Keratinocyte (primary cell): ENCODE measurements around the gene CHPF. TPM values are rescaled to one million over a fixed set of nuclear protein-coding genes. Genes with fewer than 3 reads are reported as not detected.

ENCODE experiments used
- DNase-seq: peaks from one replicate; pipeline ENCODE4 v3.0.0-alpha.2; 2011; ENCODE audit warnings: low read depth, missing footprints, low spot score
- FAIRE-seq: peaks from 2 replicates; lab custom pipeline; 2011; peaks lifted over from hg19 to GRCh38; lab: Jason Lieb, UNC
- H2AFZ ChIP-seq: 2 replicates; pipeline ENCODE4 v1.6.0; 2012; ENCODE audit warnings: low read length, control low read depth, inconsistent platforms; ENCODE audit not compliant: control insufficient read depth
- H3K27ac ChIP-seq: 2 replicates; pipeline ENCODE4 v1.5.1; 2011; ENCODE audit warnings: low read length; ENCODE audit not compliant: control insufficient read depth, insufficient read depth
- H3K27me3 ChIP-seq: 3 replicates; pipeline ENCODE4 v1.6.0; 2011; ENCODE audit warnings: low read length; ENCODE audit not compliant: control insufficient read depth, insufficient read depth; ENCODE audit errors: extremely low read depth
- H3K36me3 ChIP-seq, 2 experiments: 2 replicates in 1 of 2; 3 replicates in 1 of 2; pipeline ENCODE4 v1.5.1; 2011; ENCODE audit warnings: low read length in 2 of 2, mild to moderate bottlenecking in 1 of 2; ENCODE audit not compliant: control insufficient read depth in 2 of 2, insufficient read depth in 2 of 2; ENCODE audit errors: extremely low read depth in 1 of 2
- H3K4me1 ChIP-seq: 3 replicates; pipeline ENCODE4 v1.5.1; 2011; ENCODE audit warnings: low read length; ENCODE audit not compliant: control insufficient read depth, insufficient read depth; ENCODE audit errors: extremely low read depth
- H3K4me2 ChIP-seq: 3 replicates; pipeline ENCODE4 v1.6.0; 2011; ENCODE audit warnings: low read depth, low read length; ENCODE audit not compliant: control insufficient read depth, insufficient read depth; ENCODE audit errors: extremely low read depth
- H3K4me3 ChIP-seq, 3 experiments: fragments of 200-600 bp in 1 of 3; sonication (generic) in 1 of 3; 2 replicates in 2 of 3; 3 replicates in 1 of 3; pipeline ENCODE4 v1.5.1; 2011 to 2016; ENCODE audit warnings: low read length in 3 of 3, mild to moderate bottlenecking in 3 of 3, control low read depth in 2 of 3, inconsistent platforms in 1 of 3, low read depth in 1 of 3, mixed read lengths in 1 of 3, mixed run types in 1 of 3, moderate library complexity in 1 of 3; ENCODE audit not compliant: control insufficient read depth in 2 of 3, insufficient read depth in 2 of 3; ENCODE audit errors: extremely low read depth in 1 of 3
- H3K79me2 ChIP-seq: 2 replicates; pipeline ENCODE4 v1.6.0; 2012; ENCODE audit warnings: low read length; ENCODE audit not compliant: control insufficient read depth, insufficient read depth
- H3K9ac ChIP-seq: 3 replicates; pipeline ENCODE4 v1.6.0; 2011; ENCODE audit warnings: low read length; ENCODE audit not compliant: control insufficient read depth, insufficient read depth; ENCODE audit errors: extremely low read depth
- H3K9me1 ChIP-seq: 3 replicates; pipeline ENCODE4 v1.6.0; 2011; ENCODE audit warnings: low read length; ENCODE audit not compliant: control insufficient read depth, insufficient read depth; ENCODE audit errors: extremely low read depth
- H3K9me3 ChIP-seq: 2 replicates; pipeline ENCODE4 v1.5.1; 2012; ENCODE audit warnings: low read depth, low read length; ENCODE audit not compliant: control insufficient read depth
- H4K20me1 ChIP-seq: 3 replicates; pipeline ENCODE4 v1.6.0; 2011; ENCODE audit warnings: low read length; ENCODE audit not compliant: control insufficient read depth, insufficient read depth; ENCODE audit errors: extremely low read depth
- EZH2 ChIP-seq: IDR thresholded peaks from one replicate; pipeline ENCODE4 v1.6.1; 2012; ENCODE audit warnings: inconsistent platforms, mild to moderate bottlenecking, low read length, moderate library complexity
- dilution Hi-C: fragments of 300-500 bp; cut with MboI; formaldehyde crosslinking; loops from one replicate; pipeline ENCODE4 v1.7.0; 2020; ENCODE audit warnings: low sequenced_read_pairs; ENCODE audit not compliant: extremely low pct_ligation_motif_present
- polyA plus RNA-seq, 5 experiments: library from polyadenylated mRNA; depleted of rRNA in 3 of 5; stranded (reverse) in 3 of 5; stranded (forward) in 1 of 5; unstranded in 1 of 5; fragments of >200 nt; gene quantifications; 1 replicate in 1 of 5; 2 replicates in 3 of 5; 3 replicates in 1 of 5; pipeline versions ENCODE4 v1.2.1 to v1.2.3, GENCODE V29; 2011 to 2012; ENCODE audit warnings: missing spikeins in 2 of 5, low read depth in 1 of 5, low replicate concordance in 1 of 5
- TF ChIP-seq, protein P1 (sequence below), 3 experiments: IDR thresholded peaks in 1 of 3; conservative IDR thresholded peaks in 1 of 3; optimal IDR thresholded peaks in 1 of 3; 2 replicates in 2 of 3; 3 replicates in 1 of 3; pipeline versions ENCODE3 to v1.5.1; 2011; ENCODE audit warnings: low read length in 3 of 3, mild to moderate bottlenecking in 3 of 3, moderate library complexity in 2 of 3, control low read depth in 1 of 3, inconsistent platforms in 1 of 3; ENCODE audit not compliant: insufficient read depth in 2 of 3; ENCODE audit errors: extremely low read depth in 1 of 3

Gene CHPF
- polyA plus RNA-seq, 1 donor (not counting 4 experiments of a cell fraction or from before 2014, with no cell fraction given), result 24.4 TPM

DNA sequence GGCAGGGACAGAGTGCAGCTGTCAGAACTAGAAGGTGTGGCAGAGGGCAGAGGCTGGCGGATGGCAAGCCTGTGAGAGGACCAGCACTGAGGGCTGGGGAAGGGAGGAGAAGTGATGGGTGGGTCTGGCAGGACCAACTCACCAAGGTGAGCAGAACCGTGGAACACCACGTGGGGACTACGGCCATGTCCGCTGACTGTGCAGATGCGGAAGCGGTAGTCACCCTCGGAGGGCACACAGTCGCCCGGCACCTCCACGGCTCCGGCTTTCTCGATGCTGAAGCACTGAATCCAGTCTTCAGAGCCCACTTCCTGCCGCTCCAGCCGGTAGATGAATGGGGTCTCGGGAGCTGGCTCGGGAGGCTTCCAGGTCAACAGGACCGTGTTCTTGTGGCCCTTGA, 23.5 kb upstream of the CHPF start:
- H3K4me2 ChIP-seq, result no peak overlapping the region
- H3K27ac ChIP-seq, result no peak overlapping the region
- no peaks in the 10 kb centered on the region for H3K9me3 ChIP-seq
- dilution Hi-C loops, result no loop called here
- no peaks in the 10 kb centered on the region for H4K20me1 ChIP-seq
- no peaks in the 10 kb centered on the region for H3K9me1 ChIP-seq
- no peaks in the 10 kb centered on the region for H3K27me3 ChIP-seq
- FAIRE-seq, result no peak
- H3K4me3 ChIP-seq, result no peak overlapping the region
- DNase-seq, result no peak
- H3K4me1 ChIP-seq, result peaks cover 7% of the 10 kb centered on the region
- TF ChIP-seq EZH2, result no peak
- TF ChIP-seq, protein P1, sequence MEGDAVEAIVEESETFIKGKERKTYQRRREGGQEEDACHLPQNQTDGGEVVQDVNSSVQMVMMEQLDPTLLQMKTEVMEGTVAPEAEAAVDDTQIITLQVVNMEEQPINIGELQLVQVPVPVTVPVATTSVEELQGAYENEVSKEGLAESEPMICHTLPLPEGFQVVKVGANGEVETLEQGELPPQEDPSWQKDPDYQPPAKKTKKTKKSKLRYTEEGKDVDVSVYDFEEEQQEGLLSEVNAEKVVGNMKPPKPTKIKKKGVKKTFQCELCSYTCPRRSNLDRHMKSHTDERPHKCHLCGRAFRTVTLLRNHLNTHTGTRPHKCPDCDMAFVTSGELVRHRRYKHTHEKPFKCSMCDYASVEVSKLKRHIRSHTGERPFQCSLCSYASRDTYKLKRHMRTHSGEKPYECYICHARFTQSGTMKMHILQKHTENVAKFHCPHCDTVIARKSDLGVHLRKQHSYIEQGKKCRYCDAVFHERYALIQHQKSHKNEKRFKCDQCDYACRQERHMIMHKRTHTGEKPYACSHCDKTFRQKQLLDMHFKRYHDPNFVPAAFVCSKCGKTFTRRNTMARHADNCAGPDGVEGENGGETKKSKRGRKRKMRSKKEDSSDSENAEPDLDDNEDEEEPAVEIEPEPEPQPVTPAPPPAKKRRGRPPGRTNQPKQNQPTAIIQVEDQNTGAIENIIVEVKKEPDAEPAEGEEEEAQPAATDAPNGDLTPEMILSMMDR (optimal IDR thresholded peaks at IDR 0.05 in 1 of 3, IDR thresholded peaks at IDR 0.05 in 1 of 3, conservative IDR thresholded peaks at IDR 0.05 in 1 of 3; ENCODE audit: extremely low read depth in 1 of 3, insufficient read depth in 2 of 3, low read length in 3 of 3), result no peak
- H3K36me3 ChIP-seq, result no peaks in the 10 kb centered on the region
- no peak overlapping the region for H2AFZ ChIP-seq
- H3K9ac ChIP-seq, result no peak overlapping the region
- no peaks in the 10 kb centered on the region for H3K79me2 ChIP-seq

DNA sequence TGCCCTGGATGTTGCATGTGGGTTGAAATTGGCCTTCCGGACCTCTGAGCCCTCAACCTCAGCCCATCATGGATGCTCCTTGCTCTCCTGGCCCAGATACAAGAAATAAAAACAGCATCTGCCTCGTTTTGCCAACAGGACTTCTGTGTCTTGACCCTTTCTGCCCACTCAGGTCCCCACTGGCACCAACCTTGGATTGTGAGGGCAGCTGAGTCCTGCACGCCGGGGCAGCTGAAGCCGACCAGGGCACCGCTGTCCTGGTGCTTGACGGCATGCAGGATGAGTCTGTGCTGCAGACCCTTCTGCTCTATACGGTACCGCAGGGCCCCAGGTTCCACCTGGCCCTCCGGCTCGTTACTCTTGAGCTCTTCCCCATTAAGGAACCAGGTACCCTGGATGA, 23.0 kb upstream of the CHPF start:
- no peak overlapping the region for H3K9ac ChIP-seq
- H3K79me2 ChIP-seq, result no peaks in the 10 kb centered on the region
- DNase-seq (no peak), FAIRE-seq (no peak)
- no peak overlapping the region for H3K4me3 ChIP-seq
- dilution Hi-C loops, result no loop called here
- H3K9me1 ChIP-seq, result no peaks in the 10 kb centered on the region
- H3K27ac ChIP-seq, result no peak overlapping the region
- H3K27me3 ChIP-seq, result no peaks in the 10 kb centered on the region
- no peaks in the 10 kb centered on the region for H4K20me1 ChIP-seq
- H3K9me3 ChIP-seq, result no peaks in the 10 kb centered on the region
- no peak overlapping the region for H3K4me2 ChIP-seq
- H3K36me3 ChIP-seq, result no peaks in the 10 kb centered on the region
- peaks cover 2% of the 10 kb centered on the region for H3K4me1 ChIP-seq
- no peak overlapping the region for H2AFZ ChIP-seq
- TF ChIP-seq, protein P1 (optimal IDR thresholded peaks at IDR 0.05 in 1 of 3, IDR thresholded peaks at IDR 0.05 in 1 of 3, conservative IDR thresholded peaks at IDR 0.05 in 1 of 3; ENCODE audit: extremely low read depth in 1 of 3, insufficient read depth in 2 of 3, low read length in 3 of 3), result no peak
- no peak for TF ChIP-seq EZH2
